ENCODE data around the gene RELCH.

The RELCH gene

GRCh38 chr18:62187543-62188510, 772 bp downstream of the RELCH start:
- TF ChIP-seq, protein P1, sequence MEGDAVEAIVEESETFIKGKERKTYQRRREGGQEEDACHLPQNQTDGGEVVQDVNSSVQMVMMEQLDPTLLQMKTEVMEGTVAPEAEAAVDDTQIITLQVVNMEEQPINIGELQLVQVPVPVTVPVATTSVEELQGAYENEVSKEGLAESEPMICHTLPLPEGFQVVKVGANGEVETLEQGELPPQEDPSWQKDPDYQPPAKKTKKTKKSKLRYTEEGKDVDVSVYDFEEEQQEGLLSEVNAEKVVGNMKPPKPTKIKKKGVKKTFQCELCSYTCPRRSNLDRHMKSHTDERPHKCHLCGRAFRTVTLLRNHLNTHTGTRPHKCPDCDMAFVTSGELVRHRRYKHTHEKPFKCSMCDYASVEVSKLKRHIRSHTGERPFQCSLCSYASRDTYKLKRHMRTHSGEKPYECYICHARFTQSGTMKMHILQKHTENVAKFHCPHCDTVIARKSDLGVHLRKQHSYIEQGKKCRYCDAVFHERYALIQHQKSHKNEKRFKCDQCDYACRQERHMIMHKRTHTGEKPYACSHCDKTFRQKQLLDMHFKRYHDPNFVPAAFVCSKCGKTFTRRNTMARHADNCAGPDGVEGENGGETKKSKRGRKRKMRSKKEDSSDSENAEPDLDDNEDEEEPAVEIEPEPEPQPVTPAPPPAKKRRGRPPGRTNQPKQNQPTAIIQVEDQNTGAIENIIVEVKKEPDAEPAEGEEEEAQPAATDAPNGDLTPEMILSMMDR (conservative IDR thresholded peaks at IDR 0.05; ENCODE audit: low read depth, low read length): peak; percentile 36
- H3K4me3 ChIP-seq (ENCODE audit: low read depth, low read length): peak overlapping the region; percentile 100
- DNase-seq (ENCODE audit: low read depth): peak; percentile 50

DNA sequence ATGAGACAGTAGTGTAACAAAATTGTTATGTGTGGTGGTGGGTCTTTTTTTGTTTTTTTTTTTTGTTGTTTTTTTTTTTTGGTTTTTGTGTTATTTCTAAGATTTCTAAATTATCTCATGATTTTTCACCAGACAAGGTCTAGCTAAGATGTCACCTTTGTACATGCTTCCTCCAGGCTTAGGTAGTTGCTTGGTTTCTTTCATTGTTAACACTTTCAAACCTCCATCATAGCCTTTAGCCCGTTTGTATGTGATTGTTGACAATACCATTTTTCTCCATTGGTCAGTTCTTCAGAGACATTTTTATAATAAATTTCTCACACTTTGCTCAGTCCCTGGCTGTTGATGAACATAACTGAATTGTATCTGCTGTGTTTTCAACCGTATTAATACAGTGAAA, 2.2 kb downstream of the RELCH start:
- TF ChIP-seq, protein P1 (conservative IDR thresholded peaks at IDR 0.05; ENCODE audit: low read depth, low read length): no peak
- peak overlapping the region; percentile 26 for H3K4me3 ChIP-seq (ENCODE audit: low read depth, low read length)
- no peak for DNase-seq (ENCODE audit: low read depth)

- no peak overlapping the region for H3K4me3 ChIP-seq (ENCODE audit: low read depth, low read length)
- DNase-seq (ENCODE audit: low read depth): no peak
- TF ChIP-seq, protein P1 (conservative IDR thresholded peaks at IDR 0.05; ENCODE audit: low read depth, low read length): no peak
Observed at GRCh38 chr18:62196079-62196478, 9.0 kb downstream of the RELCH start.

GRCh38 chr18:62196980-62197379, 9.9 kb downstream of the RELCH start:
- no peak for DNase-seq (ENCODE audit: low read depth)
- no peak overlapping the region for H3K4me3 ChIP-seq (ENCODE audit: low read depth, low read length)
- TF ChIP-seq, protein P1 (conservative IDR thresholded peaks at IDR 0.05; ENCODE audit: low read depth, low read length): no peak

GRCh38 chr18:62198259-62198658, 11.2 kb downstream of the RELCH start:
- TF ChIP-seq, protein P1 (conservative IDR thresholded peaks at IDR 0.05; ENCODE audit: low read depth, low read length): no peak
- DNase-seq (ENCODE audit: low read depth): no peak
- no peak overlapping the region for H3K4me3 ChIP-seq (ENCODE audit: low read depth, low read length)

DNA sequence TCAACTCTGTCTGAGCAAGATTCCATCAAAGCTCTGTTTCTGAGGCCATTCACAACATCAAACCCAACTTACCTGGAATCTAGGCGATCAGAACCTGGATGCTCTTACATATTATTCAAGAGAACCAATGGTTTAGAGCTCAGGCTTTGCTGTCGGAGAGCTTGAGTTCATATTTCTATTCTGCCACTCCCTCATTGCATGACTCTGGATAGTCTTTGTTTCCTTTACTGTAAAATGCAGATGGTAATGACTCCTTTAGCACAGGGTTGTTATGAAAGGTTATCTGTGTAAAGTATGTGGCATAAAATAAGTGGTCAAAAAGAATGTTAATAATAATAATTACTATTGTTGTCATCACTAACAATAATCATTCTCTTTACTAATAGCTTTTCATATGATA, 12.6 kb downstream of the RELCH start:
- no peak for DNase-seq (ENCODE audit: low read depth)
- H3K4me3 ChIP-seq (ENCODE audit: low read depth, low read length): no peak overlapping the region
- TF ChIP-seq, protein P1 (conservative IDR thresholded peaks at IDR 0.05; ENCODE audit: low read depth, low read length): no peak
